ENCODE data around the gene AK9. TPM values are rescaled to one million over a fixed set of nuclear protein-coding genes. Genes with fewer than 3 reads are reported as not detected.

AK9 gene
- 1.8 TPM for polyA plus RNA-seq (2013, experiment 1 of 2)
- polyA plus RNA-seq (2013, experiment 2 of 2), result 1.5 TPM

GRCh38 chr6:109690737-109691621, at the start of gene AK9, which contains the start of gene FIG4:
TSS of gene AK9 (minus strand) at chr6:109691202. CDS start at chr6:109675745, 15,457 bp downstream.
TSS of gene FIG4 (plus strand) at chr6:109691296. CDS start at chr6:109691436, 140 bp downstream.
- WGBS (ENCODE audit: extremely low coverage, insufficient coverage, low lambda C conversion rate), result no CpG with 5 or more reads among the region's 47 CpGs
- H4K8ac ChIP-seq (ENCODE audit: low read depth, low read length), result peak within 1 kb of the TSS; percentile 87

GRCh38 chr6:109740787-109741186, 49.8 kb upstream of the AK9 start:
- no peaks in the 10 kb centered on the region for H3K79me2 ChIP-seq (ENCODE audit: control insufficient read depth, insufficient read depth, low read length)
- no peak overlapping the region for H2AK5ac ChIP-seq (ENCODE audit: low read length)
- no peaks in the 10 kb centered on the region for H3K27me3 ChIP-seq (ENCODE audit: insufficient read depth, low read length, poor library complexity)
- no peak overlapping the region for H2BK120ac ChIP-seq (ENCODE audit: low read depth, low read length)
- no peak overlapping the region for H3K9ac ChIP-seq (ENCODE audit: low read length)
- no peak overlapping the region for H3K56ac ChIP-seq (ENCODE audit: low read length)
- H3K27ac ChIP-seq (ENCODE audit: low read depth, low read length), result no peak overlapping the region
- H2BK15ac ChIP-seq (replicated peaks; ENCODE audit: low read depth), result no peak overlapping the region
- peaks cover 12% of the 10 kb centered on the region for H3K4me1 ChIP-seq (ENCODE audit: control insufficient read depth, low read depth, low read length)
- no peaks in the 10 kb centered on the region for H3K36me3 ChIP-seq (ENCODE audit: control insufficient read depth, insufficient read depth, low read length)
- no peak overlapping the region for H3K4ac ChIP-seq (ENCODE audit: low read depth, low read length)
- DNase-seq, result peak; percentile 13
- H3K4me3 ChIP-seq (ENCODE audit: low read length), result no peak overlapping the region
- H2BK5ac ChIP-seq (ENCODE audit: low read length), result no peak overlapping the region
- no peaks in the 10 kb centered on the region for H3K79me1 ChIP-seq (ENCODE audit: low read length)
- no peak overlapping the region for H3K18ac ChIP-seq (ENCODE audit: low read length)
- WGBS (ENCODE audit: extremely low coverage, insufficient coverage, low lambda C conversion rate), result no CpG with 5 or more reads among the region's 7 CpGs
- H3K23ac ChIP-seq (ENCODE audit: low read length), result no peak overlapping the region
- H3K4me2 ChIP-seq (ENCODE audit: low read length), result no peak overlapping the region
- no peak overlapping the region for H4K8ac ChIP-seq (ENCODE audit: low read depth, low read length)
- H4K5ac ChIP-seq (ENCODE audit: low read length), result no peak overlapping the region

More at GRCh38 chr6:109690737-109691621, at the start of gene AK9, which contains the start of gene FIG4:
- peak within 1 kb of the TSS; percentile 77 for H3K4me3 ChIP-seq (ENCODE audit: low read length)
- no peak within 1 kb of the TSS for H3K23ac ChIP-seq (ENCODE audit: low read length)
- peak within 1 kb of the TSS; percentile 63 for H3K27ac ChIP-seq (ENCODE audit: low read depth, low read length)
- no peaks in the 10 kb centered on the region for H3K27me3 ChIP-seq (ENCODE audit: insufficient read depth, low read length, poor library complexity)
- H2BK5ac ChIP-seq (ENCODE audit: low read length), result no peak within 1 kb of the TSS
- H3K9ac ChIP-seq (ENCODE audit: low read length), result peak within 1 kb of the TSS; percentile 53
- H3K36me3 ChIP-seq (ENCODE audit: control insufficient read depth, insufficient read depth, low read length), result no peaks in the 10 kb centered on the region
- H3K79me2 ChIP-seq (ENCODE audit: control insufficient read depth, insufficient read depth, low read length), result no peaks in the 10 kb centered on the region
- H3K4ac ChIP-seq (ENCODE audit: low read depth, low read length), result no peak within 1 kb of the TSS
- H2BK120ac ChIP-seq (ENCODE audit: low read depth, low read length), result no peak within 1 kb of the TSS
- no peak within 1 kb of the TSS for H4K5ac ChIP-seq (ENCODE audit: low read length)
- H2BK15ac ChIP-seq (replicated peaks; ENCODE audit: low read depth), result no peak within 1 kb of the TSS
- peak within 1 kb of the TSS; percentile 87 for H3K4me2 ChIP-seq (ENCODE audit: low read length)
- H3K4me1 ChIP-seq (ENCODE audit: control insufficient read depth, low read depth, low read length), result no peaks in the 10 kb centered on the region
- no peak within 1 kb of the TSS for H2AK5ac ChIP-seq (ENCODE audit: low read length)
- H3K79me1 ChIP-seq (ENCODE audit: low read length), result no peaks in the 10 kb centered on the region
- peak within 1 kb of the TSS; percentile 79 for H3K56ac ChIP-seq (ENCODE audit: low read length)
- DNase-seq, result peak; percentile 97
- no peak within 1 kb of the TSS for H3K18ac ChIP-seq (ENCODE audit: low read length)

- Histone ChIP-seq H2AK5ac (ENCODE audit: low read length) (no peak overlapping the region), H3K9ac (ENCODE audit: low read length) (no peak overlapping the region), H3K79me2 (ENCODE audit: control insufficient read depth, insufficient read depth, low read length) (no peaks in the 10 kb centered on the region), H2BK120ac (ENCODE audit: low read depth, low read length) (no peak overlapping the region), H2BK5ac (ENCODE audit: low read length) (no peak overlapping the region), H3K4me3 (ENCODE audit: low read length) (no peak overlapping the region), H4K8ac (ENCODE audit: low read depth, low read length) (no peak overlapping the region), H4K5ac (ENCODE audit: low read length) (no peak overlapping the region), H3K36me3 (ENCODE audit: control insufficient read depth, insufficient read depth, low read length) (no peaks in the 10 kb centered on the region), H3K23ac (ENCODE audit: low read length) (no peak overlapping the region), H3K27me3 (ENCODE audit: insufficient read depth, low read length, poor library complexity) (no peaks in the 10 kb centered on the region), H3K27ac (ENCODE audit: low read depth, low read length) (no peak overlapping the region), H3K18ac (ENCODE audit: low read length) (no peak overlapping the region), H3K4ac (ENCODE audit: low read depth, low read length) (no peak overlapping the region), H3K4me2 (ENCODE audit: low read length) (no peak overlapping the region), H3K56ac (ENCODE audit: low read length) (no peak overlapping the region), H3K79me1 (ENCODE audit: low read length) (no peaks in the 10 kb centered on the region), H2BK15ac (replicated peaks; ENCODE audit: low read depth) (no peak overlapping the region), H3K4me1 (ENCODE audit: control insufficient read depth, low read depth, low read length) (peaks cover 13% of the 10 kb centered on the region)
- WGBS (ENCODE audit: extremely low coverage, insufficient coverage, low lambda C conversion rate), result no CpG with 5 or more reads among the region's 3 CpGs
- DNase-seq, result no peak
These were observed 48.7 kb upstream of the AK9 start for GRCh38 chr6:109739686-109740085.

GRCh38 chr6:109738667-109739066, 47.7 kb upstream of the AK9 start:
- Histone ChIP-seq H3K27me3 (ENCODE audit: insufficient read depth, low read length, poor library complexity) (no peaks in the 10 kb centered on the region), H2BK15ac (replicated peaks; ENCODE audit: low read depth) (no peak overlapping the region), H2BK5ac (ENCODE audit: low read length) (no peak overlapping the region), H3K36me3 (ENCODE audit: control insufficient read depth, insufficient read depth, low read length) (no peaks in the 10 kb centered on the region), H3K23ac (ENCODE audit: low read length) (no peak overlapping the region), H3K4me3 (ENCODE audit: low read length) (no peak overlapping the region), H3K79me1 (ENCODE audit: low read length) (no peaks in the 10 kb centered on the region), H3K4me2 (ENCODE audit: low read length) (no peak overlapping the region), H4K5ac (ENCODE audit: low read length) (no peak overlapping the region), H3K4ac (ENCODE audit: low read depth, low read length) (no peak overlapping the region), H3K18ac (ENCODE audit: low read length) (no peak overlapping the region), H3K27ac (ENCODE audit: low read depth, low read length) (no peak overlapping the region), H3K56ac (ENCODE audit: low read length) (no peak overlapping the region), H4K8ac (ENCODE audit: low read depth, low read length) (no peak overlapping the region), H3K9ac (ENCODE audit: low read length) (no peak overlapping the region), H2AK5ac (ENCODE audit: low read length) (no peak overlapping the region), H2BK120ac (ENCODE audit: low read depth, low read length) (no peak overlapping the region), H3K79me2 (ENCODE audit: control insufficient read depth, insufficient read depth, low read length) (no peaks in the 10 kb centered on the region), H3K4me1 (ENCODE audit: control insufficient read depth, low read depth, low read length) (peaks cover 13% of the 10 kb centered on the region)
- DNase-seq, result no peak
- no CpG with 5 or more reads among the region's 2 CpGs for WGBS (ENCODE audit: extremely low coverage, insufficient coverage, low lambda C conversion rate)

- no peaks in the 10 kb centered on the region for H3K36me3 ChIP-seq (ENCODE audit: control insufficient read depth, insufficient read depth, low read length)
- H3K27me3 ChIP-seq (ENCODE audit: insufficient read depth, low read length, poor library complexity), result no peaks in the 10 kb centered on the region
- H3K9ac ChIP-seq (ENCODE audit: low read length), result no peak overlapping the region
- H3K4ac ChIP-seq (ENCODE audit: low read depth, low read length), result no peak overlapping the region
- H3K18ac ChIP-seq (ENCODE audit: low read length), result no peak overlapping the region
- no peak overlapping the region for H2BK120ac ChIP-seq (ENCODE audit: low read depth, low read length)
- H3K79me2 ChIP-seq (ENCODE audit: control insufficient read depth, insufficient read depth, low read length), result no peaks in the 10 kb centered on the region
- H3K4me3 ChIP-seq (ENCODE audit: low read length), result no peak overlapping the region
- no peak overlapping the region for H3K56ac ChIP-seq (ENCODE audit: low read length)
- H2BK15ac ChIP-seq (replicated peaks; ENCODE audit: low read depth), result no peak overlapping the region
- H4K8ac ChIP-seq (ENCODE audit: low read depth, low read length), result no peak overlapping the region
- no peak overlapping the region for H2AK5ac ChIP-seq (ENCODE audit: low read length)
- H3K23ac ChIP-seq (ENCODE audit: low read length), result no peak overlapping the region
- no peak overlapping the region for H4K5ac ChIP-seq (ENCODE audit: low read length)
- WGBS (ENCODE audit: extremely low coverage, insufficient coverage, low lambda C conversion rate), result no CpG with 5 or more reads among the region's 1 CpG
- no peak overlapping the region for H2BK5ac ChIP-seq (ENCODE audit: low read length)
- H3K27ac ChIP-seq (ENCODE audit: low read depth, low read length), result no peak overlapping the region
- H3K4me2 ChIP-seq (ENCODE audit: low read length), result no peak overlapping the region
- no peaks in the 10 kb centered on the region for H3K79me1 ChIP-seq (ENCODE audit: low read length)
- peaks cover 13% of the 10 kb centered on the region for H3K4me1 ChIP-seq (ENCODE audit: control insufficient read depth, low read depth, low read length)
- DNase-seq, result no peak
These were observed 47.3 kb upstream of the AK9 start for GRCh38 chr6:109738255-109738654.

All from mesendoderm (in vitro differentiated cells).